Kidney tubule cell (primary cell): Measurements from ENCODE around the gene MBD3.
"Not testable (repeated sequence)": the region's sequence is repeated elsewhere in the genome, so short reads cannot be mapped to it uniquely, and the experiment has no call there.

Experiments
- DNase-seq: peaks from one replicate; pipeline ENCODE4 v3.0.0-alpha.2; 2018; ENCODE audit warnings: low spot score

MBD3 gene

GRCh38 chr19:1539749-1540148 lies 52.9 kb downstream of the MBD3 start:
- not testable (repeated sequence) for DNase-seq

DNA sequence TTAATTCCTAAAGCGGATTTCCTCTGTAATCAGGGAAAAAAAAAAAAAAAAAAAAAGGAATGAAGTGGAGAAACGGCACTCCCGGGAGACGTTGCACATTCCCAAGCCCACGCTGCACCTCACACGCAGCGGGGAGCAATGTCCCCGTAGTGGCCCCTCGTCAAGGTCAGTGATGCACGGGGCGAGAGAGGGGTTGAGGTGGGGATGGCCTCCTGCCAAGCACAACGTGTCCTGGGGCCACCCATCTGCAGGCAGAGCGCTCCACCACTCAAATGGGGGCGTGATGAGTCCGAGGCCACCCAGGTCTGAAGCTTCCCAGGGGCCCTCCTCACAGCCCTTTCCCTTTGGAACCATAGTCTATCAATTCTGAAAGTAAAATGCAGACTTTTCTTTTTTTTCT lies 53.7 kb downstream of the MBD3 start:
- DNase-seq: no peak

DNA sequence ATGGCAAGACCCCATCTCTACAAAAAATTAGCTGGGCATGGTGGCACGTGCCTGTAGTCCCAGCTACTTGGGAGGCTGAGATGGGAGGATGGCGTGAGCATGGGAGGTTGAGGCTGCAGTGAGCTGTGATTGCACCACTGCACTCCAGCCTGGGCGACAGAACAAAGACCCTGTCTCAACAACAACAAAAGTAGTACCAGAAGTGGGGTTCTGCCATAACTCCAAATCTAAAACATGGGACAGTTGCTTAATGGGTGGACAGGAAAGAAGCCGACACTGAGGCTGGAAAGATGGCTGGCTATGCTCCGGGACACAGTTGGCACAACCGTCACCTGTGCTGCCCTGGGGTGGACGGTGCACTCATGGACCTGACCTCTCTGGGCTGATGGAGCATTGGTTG lies 57.0 kb downstream of the MBD3 start:
- DNase-seq: not testable (repeated sequence)

DNA sequence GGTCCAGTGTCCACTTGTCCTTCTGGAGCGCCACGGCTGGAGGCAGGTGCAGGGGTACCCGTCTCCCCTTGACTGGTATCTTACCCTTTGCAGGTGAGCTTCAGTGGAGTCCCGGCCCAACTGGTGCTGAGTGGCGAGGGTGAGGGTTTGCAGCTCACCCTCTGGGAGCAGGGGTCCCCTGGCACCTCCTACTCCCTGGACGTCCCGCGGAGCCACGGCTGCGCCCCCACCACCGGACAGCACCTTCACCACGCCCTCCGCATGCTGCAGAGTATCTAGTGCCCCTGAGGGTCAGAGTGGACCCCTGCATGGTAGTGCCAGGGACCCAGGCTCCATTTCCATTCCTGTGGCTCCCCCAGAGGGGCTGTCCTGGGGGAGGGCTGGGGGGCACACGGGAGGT lies 57.7 kb downstream of the MBD3 start:
- DNase-seq: no peak

DNA sequence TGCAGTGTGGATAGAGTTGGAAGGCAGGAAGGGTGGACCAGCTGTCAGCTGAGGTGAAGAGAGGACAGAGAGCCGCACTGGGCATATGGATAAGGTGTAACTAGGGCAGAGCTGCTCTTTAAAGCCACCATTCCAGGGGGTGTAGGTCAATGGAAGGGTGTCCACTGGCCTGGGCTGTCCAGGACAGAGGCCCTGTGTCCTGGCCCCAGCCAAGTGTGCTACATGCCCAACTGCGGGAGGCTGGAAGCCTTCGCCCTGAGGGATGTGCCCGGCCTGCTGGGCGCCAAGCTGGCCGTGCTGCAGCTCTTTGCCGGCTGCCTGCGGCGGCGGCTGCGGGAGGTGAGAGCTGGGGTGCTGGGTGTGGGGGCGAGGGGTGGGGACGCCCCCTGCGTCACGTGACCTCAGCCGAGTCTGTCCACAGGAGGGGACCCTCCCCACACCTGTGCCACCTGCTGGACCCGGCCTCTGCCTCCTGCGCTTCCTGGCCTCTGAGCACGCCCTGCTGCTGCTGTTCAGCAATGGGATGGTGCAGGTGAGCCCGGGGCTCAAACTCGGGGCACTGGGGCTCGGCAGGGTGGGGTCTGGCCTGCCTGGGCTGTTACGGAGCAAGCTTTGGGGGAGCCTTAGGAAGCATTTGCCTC lies 59.0 kb downstream of the MBD3 start:
- no peak for DNase-seq

DNA sequence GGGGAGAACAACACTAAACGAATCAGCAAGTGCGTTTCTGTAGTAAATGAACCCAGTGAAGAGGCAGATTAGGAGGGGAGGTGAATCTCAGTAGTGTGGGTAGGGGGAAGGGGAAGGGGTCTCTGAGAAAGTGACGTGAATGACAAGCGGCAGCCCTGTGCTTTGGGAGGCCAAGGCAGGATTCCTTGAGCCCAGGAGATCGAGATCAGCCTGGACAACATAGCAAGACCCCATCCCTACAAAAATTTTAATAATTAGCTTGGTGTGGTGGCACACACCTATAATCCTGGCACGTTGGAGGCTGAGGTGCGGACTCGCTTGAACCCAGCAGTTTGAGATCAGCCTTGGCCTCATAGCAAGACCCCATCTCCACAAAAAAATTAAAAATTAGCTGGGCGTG lies 60.7 kb downstream of the MBD3 start:
- no peak for DNase-seq

DNA sequence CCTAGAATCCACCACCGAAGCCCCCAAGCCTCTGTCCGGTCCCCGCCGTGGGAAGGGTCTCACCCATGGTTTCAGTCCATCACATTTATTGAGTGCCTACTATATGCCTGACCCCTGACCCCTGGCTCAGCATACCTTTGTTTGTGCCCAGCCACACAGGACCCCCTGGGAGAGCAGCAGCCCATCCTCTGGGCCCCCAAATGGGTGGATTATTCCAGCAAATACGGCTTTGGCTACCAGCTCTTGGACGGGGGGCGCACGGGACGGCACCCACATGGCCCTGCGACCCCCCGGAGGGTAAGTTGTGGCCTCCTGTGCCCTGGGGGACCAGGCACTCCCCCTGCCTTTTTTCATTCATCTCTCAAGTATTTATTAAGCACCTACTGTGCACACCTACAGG lies 61.1 kb downstream of the MBD3 start:
- no peak for DNase-seq

GRCh38 chr19:1530856-1531255 lies 61.8 kb downstream of the MBD3 start:
- not testable (repeated sequence) for DNase-seq

DNA sequence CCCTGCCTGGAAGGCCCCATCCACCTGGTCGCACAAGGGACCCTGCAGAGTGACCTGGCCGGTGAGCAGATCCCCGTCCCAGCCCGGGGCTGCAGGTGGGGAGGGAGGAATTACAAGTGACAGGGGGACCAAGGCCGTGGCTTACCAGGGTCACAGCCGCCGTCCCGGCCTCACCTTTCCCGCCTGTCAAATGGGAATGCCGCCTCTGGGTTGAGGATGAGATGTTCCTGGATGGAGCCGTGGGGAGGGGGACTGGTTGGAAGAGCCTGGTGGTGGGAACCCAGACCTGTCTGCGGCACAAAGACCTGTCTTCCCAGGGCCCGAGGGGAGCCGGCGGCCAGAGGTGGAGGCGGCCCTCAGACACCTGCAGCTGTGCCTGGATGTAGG lies 63.2 kb downstream of the MBD3 start:
- DNase-seq: no peak

- DNase-seq: no peak
These were observed 63.9 kb downstream of the MBD3 start for GRCh38 chr19:1528596-1529429.

DNA sequence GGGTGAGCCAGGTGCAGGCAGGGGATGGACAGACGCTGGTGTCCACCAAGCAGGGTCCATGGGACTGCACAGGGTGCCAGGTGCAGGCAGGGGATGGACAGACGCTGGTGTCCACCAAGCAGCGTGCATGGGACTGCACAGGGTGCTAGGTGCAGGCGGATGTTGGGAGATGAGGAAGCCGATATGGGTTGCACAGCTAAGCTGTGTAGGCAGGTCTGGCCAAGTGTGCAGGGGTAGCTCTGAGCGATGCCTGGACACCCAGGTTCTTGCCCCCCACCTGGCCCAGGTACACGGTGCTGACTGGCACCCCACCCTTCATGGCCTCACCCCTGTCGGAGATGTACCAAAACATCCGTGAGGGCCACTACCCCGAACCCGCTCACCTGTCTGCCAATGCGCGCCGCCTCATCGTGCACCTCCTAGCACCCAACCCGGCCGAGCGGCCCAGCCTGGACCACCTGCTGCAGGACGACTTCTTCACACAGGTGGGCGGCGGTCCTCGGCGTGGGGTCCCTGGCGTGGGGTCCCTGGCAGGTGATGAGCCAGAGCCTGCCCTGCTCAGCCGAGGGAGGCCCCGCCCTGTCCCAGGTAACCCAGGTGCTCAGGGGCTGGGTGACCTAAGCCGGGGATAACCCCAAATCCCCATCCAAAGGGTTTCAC lies 64.9 kb downstream of the MBD3 start:
- DNase-seq: no peak

- no peak for DNase-seq
These were observed 65.6 kb downstream of the MBD3 start for GRCh38 chr19:1526979-1527649.

GRCh38 chr19:1526066-1526778 lies 66.4 kb downstream of the MBD3 start:
- no peak for DNase-seq

GRCh38 chr19:1525343-1525742 lies 67.3 kb downstream of the MBD3 start:
- DNase-seq: no peak

DNA sequence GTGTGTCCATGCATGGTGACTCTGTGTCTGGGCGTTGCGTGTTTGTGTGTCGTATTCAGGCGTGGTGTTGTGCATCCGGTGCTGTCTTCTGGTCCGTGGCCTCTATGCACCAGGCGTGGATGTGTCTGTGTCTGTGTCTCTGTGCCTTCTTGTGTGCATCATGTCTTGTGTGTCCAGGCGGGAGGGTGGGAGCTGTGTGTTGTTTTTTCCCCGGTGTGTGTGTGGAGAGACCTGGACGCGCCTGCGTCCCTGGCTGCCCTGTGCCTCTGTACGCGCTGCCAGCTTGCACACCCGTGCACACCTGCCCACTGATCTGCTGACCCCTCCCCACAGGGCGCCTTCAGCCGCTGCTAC lies 67.7 kb downstream of the MBD3 start:
- no peak for DNase-seq

- no peak for DNase-seq
These were observed 68.2 kb downstream of the MBD3 start for GRCh38 chr19:1524287-1524971.
